CMK (cell line): ENCODE results near the gene MYO9B.
A peak's percentile ranks its signal among the peaks of the same experiment; 100 is the strongest.
"Not testable (repeated sequence)": the region's sequence is repeated elsewhere in the genome, so short reads cannot be mapped to it uniquely, and the experiment has no call there.

Source experiments
- DNase-seq: peaks from one replicate; pipeline ENCODE4 v3.0.0-alpha.2; 2010; ENCODE audit warnings: low read depth

Gene MYO9B

DNA sequence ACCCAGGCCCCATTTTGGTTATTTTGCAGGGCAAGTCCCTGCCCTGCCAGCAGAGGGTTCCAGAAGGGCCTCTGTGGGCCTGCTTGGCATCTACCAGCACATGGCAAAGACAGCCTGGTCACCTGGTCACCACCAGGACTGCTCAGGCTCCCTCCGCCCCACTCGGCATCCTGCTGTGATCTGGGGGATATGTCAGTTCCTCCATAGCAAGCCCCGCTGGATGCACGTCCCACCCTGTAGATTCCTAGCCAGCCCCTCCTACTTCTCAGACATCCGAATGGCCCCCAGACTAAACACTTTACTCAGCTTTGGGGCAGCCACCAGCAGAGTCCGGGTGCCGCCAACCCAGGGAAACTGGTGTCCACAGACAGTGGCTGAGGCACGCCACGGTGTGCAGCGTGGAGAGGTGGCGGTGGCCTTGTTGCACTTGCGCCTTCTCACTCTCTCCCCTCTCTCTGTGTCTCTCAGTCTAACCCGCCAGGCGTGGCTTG, 107.7 kb downstream of the MYO9B start:
- no peak for DNase-seq

DNA sequence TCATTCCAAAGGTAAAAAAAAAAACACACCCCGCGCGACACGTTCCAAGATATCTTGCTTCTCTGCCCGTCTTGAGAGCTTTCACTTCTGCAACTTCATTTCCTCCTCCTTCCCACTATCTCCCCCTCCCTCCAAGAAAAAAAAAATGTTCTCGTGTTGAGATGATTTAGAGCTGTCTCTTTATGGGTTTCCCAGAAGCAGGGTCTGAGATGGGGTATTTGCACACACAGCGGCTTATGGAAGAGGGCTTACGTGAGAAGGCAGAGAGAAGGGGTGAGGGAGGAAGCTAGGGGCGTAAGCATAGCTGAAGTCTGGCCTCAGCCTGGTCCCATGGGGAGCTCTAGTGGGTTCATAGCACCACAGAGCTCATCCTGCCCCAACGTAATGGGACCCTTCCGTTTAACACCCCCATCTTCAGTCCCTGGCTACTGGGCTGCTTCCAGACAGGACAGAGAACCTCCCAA, 108.3 kb downstream of the MYO9B start:
- no peak for DNase-seq

DNA sequence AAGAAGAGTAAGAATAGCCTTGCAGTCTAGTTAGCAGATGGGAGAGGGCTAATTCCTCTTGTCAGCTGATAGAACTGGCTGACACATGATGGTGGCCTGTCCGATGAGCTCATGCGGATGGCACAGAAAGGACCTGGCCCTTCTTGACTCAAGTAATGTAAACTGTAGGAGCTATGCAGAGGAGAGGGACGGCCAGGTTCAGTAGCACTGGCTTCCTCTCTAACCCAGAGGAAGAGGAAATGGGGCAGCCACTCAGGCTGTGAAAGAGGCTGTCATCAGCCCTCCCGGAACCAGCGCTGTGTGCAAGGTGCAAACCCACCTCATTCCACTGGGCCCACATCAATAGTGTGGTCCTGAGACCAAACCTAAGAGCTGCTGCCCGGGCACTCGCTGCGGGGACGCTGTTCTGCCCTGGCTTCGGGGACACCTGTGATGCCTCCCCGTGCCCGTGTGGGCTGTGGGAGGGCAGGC, 108.8 kb downstream of the MYO9B start:
- no peak for DNase-seq

DNA sequence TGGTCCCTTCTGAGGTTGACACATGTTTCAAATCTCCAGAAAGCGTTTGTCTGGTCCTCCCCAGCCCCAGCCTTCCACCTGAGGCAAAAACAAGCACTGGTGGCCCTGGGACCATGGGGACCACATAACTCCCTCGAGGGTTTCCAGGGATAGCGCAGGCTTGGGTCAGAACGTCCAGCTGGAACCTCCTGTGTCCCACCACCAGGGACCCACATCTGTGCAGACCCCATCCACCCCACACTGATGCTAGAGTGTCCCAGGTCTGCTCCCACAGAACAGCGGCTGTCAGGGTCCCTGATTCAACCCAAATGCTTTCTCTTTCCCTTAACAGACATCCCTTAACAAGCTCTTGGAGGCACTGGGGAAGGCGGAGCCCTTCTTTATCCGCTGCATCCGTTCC, 110.0 kb downstream of the MYO9B start:
- DNase-seq, result no peak

DNA sequence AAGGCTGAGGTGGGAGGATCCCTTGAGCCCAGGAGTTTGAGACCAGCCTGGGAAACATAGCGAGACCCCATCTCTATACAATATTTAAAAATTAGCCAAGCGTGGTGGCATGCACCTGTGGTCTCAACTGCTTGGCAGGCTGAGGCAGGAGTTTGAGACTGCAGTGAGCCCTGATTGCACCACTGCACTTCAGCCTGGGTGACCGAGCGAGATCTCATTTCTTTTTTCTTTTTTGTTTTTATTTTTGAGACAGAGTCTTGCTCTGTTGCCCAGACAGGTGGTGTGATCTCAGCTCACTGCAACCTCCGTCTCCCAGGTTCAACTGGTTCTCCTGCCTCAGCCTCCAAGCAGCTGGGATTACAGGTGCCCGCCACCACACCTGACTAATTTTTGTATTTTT, 116.2 kb downstream of the MYO9B start:
- DNase-seq, result not testable (repeated sequence)

DNA sequence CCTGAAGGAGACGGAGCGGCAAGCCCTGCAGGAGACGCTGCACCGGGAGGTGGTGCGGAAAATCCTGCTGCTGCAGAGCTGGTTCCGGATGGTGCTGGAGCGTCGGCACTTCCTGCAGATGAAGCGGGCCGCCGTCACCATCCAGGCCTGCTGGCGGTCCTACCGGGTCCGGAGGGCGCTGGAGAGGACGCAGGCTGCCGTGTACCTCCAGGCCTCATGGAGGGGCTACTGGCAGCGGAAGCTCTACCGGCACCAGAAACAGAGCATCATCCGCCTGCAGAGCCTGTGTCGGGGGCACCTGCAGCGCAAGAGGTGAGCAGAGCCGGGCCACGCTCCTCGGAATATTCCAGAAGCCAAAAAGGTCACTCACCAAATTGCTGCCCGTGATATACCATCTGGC, 117.2 kb downstream of the MYO9B start:
- no peak for DNase-seq

DNA sequence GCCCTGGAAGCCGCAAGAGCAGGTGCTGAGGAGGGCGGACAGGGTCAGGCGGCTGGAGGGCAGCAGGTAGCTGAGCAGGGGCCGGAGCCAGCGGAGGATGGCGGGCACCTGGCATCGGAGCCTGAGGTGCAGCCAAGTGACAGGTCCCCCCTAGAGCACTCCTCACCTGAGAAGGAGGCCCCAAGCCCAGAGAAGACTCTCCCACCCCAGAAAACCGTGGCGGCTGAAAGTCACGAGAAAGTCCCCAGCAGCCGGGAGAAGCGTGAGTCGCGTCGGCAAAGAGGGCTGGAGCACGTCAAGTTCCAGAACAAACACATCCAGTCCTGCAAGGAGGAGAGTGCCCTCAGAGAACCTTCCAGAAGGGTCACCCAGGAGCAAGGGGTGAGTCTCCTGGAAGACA, 119.0 kb downstream of the MYO9B start:
- DNase-seq, result no peak

DNA sequence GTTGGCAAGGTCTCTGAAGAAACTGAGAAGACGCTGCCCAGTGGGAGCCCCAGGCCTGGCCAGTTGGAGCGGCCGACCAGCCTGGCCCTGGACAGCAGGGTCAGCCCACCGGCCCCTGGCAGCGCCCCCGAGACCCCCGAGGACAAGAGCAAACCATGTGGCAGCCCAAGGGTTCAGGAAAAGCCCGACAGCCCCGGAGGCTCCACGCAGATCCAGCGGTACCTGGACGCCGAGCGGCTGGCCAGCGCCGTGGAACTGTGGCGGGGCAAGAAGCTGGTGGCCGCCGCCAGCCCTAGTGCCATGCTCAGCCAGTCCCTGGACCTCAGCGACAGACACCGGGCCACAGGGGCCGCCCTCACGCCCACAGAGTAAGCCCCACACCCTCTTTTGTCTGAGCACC, 119.5 kb downstream of the MYO9B start:
- DNase-seq, result no peak

DNA sequence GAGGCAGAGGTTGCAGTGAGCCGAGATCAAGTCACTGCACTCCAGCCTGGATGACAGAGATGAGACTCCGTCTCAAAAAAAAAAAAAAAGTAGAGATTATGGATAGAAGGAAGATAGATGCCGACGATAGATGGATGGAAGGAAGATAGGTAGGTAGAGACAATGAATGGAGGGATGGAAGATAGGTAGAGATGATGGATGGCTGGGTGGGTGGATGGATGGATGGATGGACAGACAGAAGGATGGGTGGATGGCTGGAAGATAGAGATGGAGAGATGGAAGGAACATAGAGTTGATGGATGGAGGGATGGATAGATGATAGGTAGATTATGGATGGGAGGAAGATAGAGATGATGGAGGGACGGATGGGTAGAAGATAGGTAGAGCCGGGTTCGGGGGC, 121.0 kb downstream of the MYO9B start:
- DNase-seq, result no peak

DNA sequence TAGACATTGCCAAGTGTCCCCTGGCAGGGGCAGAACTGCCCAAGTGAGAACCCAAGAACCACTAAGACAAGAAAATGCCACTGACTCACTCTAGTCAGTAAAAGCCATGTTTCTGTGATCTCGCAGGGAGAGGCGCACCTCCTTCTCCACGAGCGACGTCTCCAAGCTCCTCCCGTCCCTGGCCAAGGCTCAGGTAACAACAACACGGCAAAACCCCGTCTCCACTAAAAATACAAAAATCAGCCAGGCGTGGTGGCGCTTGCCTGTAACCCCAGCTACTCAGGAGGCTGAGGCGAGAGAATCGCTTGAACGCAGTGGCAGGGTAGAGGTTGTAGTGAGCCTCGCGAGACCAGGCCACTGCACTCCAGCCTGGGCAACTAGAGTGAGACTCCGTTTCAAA, 122.1 kb downstream of the MYO9B start:
- no peak for DNase-seq

DNA sequence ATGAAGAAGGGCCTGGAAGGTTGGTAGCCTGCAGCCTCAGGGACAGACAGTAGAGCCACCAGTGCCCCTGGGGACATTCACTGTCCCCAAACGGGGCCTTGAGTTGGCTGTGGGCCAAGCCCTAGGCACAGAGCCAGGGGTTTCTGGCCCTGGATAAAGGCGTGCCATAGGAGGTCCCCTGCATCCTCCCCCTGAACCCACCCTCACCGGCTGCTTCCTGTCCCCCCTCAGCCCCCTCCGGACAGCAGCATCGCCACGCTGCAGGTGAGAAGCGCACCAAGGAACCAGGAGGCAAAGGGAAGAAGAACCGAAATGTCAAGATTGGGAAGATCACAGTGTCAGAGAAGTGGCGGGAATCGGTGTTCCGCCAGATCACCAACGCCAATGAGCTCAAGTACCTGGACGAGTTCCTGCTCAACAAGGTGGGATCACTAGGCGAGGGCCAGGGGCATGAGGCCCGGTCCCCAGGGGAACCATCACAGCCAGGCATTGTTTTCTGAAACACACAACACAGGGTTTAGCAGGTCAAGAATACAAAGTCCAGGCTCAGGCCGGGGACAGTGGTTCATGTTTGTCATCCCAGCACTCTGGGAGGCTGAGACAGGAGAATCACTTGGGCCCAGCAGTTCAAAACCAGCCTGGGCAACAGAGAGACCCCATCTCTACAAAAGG, 125.0 kb downstream of the MYO9B start:
- no peak for DNase-seq

DNA sequence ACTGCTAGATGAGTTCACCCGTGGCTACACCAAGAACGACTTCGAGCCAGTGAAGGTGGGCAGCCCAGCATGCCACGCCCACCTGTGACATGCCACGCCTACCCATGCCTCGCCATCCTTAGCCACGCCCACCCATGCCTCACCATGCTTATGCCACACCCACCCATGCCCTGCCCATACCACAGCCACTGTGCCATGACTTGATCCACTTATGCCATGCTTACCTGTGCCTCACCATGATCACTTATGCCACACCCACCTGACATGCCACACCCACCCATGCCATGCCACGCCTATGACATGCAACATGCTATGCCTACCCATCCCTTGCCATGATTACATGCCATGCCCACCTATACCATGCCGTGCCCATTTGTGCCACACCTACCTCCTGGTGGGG, 126.7 kb downstream of the MYO9B start:
- DNase-seq, result no peak

DNA sequence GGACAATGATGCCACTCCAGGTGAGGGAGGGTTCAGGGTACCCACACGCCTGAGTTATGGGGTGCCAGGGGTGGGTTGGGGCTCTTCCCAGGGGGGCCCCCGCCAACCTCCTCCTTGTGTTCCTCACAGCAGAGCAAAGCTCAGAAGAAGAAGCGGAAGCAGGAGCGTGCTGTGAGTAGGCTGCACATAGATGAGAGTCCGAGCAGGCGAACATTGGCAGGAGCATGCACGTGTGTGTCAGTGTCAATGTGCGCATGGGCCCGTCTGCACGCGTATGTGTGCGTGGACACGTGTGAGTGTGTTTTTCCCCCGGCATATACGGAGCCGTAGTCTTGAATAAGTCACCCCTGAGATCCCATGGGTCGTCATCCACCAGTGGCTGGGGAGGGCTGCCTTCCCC, 127.1 kb downstream of the MYO9B start:
- DNase-seq, result no peak

DNA sequence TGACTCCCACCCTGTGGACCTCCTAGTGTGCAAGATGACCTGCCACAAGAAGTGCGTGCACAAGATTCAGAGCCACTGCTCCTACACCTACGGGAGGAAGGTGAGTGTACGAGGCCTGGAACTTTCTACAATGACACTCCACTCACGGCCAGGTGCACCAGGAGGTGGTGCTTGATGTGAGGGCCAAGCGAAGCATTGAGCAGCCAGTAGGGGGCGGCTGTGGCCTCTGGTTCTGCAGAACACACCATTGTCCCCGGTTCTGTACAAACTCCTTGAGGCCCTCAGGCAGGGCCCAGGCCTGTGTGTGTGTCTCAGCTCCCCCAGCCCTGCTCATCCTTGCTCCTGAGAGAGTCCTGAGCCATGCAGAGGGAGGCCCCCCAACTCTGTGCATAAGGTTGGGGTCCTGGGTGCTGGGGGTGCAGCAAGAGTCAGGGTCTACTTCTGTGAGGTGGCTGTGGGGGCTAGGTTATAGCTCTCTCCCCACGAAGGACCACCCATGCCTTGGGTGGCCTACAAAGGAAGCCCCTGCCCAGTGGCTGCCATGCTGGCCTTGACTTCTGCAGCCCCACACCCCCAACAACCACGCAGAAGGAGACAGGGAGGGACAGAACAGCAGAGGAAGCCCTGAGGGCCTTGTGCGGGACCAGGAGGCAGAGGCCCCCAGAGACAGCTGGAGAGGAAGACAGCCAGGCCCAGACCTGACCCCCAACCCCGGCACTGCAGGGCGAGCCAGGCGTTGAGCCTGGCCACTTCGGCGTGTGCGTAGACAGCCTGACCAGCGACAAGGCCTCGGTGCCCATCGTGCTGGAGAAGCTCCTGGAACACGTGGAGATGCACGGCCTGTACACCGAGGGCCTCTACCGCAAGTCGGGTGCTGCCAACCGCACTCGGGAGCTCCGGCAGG, 129.9 kb downstream of the MYO9B start:
- DNase-seq, result no peak

DNA sequence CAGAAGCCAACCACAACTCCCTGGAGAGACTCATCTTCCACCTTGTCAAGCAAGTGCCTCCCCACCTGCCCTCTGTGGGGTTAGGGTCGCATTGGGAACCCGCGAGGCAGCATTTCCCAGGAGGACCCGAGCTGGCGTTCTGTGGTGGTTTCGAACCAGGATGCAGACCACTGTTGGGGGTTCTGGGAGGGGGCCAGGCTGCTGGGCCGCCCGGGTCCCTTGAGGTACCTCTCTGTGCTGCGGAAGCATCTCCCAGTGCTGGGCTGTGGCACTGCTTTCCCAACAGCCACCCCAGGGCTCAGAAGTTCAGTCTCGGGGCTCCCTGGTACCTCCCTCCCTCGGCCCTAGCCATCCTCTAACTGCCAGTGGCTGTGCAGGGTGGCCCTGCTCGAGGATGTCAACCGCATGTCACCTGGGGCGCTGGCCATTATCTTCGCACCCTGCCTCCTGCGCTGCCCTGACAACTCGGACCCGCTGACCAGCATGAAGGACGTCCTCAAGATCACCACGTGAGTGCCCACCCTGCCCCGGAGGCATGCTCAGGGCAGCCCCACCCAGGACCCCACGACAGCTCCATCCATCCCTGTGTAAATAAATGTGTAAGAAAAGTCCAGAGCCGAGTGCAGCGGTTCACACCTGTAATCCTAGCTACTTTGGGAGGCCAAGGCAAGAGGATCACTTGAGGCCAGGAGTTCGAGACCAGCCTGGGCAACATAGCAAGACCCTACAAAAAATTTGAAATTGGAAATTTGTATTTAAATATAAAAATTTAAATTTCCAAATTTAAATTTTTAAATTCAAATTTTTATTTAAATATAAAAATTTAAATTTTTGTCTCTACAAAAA, 131.4 kb downstream of the MYO9B start:
- no peak for DNase-seq

DNA sequence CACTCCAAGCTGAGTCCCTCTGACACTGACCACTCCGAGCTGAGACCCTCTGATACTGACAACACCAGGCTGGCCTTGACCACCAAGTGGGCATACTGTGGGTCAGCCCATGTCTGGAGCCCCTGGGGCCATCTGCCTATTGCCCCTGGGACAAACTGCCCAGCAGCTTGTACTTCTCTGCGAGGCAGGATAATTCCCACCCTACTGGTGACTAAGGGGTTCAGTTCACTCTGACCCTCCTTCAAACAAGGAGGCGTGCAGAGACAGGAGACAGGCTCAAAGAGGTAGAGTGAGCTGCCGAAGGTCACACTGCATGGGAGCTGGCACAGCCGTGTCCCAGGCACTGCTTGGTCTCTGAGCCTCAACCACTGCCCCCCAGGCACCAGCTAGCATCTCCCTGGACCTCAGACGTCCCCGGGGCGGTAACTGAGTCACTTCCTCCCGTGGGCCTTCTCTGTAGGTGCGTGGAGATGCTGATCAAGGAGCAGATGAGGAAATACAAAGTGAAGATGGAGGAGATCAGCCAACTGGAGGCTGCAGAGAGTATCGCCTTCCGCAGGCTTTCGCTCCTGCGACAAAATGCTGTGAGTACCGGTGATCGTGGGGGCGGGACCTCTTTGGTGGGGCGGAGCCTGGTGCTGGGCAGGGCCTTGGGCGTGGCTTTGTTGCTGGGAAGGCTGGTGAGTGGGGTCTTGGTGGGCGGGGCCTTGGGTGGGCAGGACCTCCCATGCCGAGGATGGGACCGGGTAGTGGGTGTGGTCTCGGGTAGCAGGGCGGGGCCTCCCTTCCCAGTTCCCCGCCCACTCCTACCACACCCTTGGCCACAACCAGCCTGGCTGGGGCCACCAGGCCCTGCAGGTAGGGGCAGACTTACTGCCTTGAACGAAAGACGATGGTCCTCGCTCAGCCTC, 133.8 kb downstream of the MYO9B start:
- peak; percentile 76 for DNase-seq

DNA sequence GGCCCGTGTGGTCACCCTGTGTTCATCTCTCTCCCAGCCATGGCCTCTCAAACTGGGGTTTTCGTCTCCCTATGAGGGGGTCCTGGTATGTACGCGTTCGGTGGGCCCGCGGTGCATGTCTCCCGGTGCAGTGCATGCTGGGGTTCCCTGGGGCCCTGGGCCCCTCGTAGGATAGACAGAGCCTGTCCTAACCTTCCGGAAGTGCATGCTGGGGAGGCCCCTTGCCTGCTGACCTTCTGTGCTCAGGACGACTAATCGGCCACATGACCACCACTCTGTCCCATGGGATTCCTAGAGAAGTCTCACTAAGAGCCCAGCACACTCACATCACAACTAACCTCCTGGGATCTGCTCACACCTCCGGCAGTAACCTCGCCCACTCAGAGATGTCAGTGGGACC, 134.7 kb downstream of the MYO9B start:
- DNase-seq, result no peak

DNA sequence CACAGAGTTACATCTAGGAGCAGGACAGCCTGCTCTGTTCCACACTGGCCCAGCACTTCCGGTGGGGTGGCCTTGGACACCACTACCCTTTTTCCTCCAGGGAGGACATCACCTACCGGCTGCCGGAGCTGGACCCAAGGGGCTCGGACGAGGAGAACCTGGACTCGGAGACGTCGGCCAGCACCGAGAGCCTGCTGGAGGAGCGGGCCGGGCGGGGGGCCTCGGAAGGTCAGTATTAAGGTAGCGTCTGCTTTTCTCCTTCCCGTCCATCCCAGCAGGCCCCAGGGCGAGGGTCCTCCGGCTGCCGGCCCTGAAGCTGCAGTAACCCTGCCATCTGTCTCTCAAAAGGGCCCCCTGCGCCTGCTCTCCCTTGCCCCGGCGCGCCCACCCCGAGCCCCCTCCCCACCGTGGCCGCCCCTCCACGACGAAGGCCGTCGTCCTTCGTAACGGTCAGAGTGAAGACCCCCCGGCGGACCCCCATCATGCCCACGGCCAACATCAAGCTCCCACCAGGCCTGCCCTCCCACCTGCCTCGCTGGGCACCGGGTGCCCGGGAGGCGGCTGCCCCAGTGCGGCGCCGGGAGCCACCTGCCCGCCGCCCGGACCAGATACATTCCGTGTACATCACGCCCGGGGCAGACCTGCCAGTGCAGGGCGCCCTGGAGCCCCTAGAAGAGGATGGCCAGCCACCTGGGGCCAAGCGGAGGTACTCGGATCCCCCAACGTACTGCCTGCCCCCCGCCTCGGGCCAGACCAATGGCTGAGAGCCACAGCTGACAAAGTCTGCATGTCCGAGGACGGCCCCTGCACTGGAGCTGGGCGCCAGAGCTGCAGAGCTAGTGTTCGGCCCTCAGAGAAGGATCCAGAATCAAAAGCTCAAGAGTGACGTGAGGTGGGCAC, 136.2 kb downstream of the MYO9B start:
- DNase-seq, result no peak

DNA sequence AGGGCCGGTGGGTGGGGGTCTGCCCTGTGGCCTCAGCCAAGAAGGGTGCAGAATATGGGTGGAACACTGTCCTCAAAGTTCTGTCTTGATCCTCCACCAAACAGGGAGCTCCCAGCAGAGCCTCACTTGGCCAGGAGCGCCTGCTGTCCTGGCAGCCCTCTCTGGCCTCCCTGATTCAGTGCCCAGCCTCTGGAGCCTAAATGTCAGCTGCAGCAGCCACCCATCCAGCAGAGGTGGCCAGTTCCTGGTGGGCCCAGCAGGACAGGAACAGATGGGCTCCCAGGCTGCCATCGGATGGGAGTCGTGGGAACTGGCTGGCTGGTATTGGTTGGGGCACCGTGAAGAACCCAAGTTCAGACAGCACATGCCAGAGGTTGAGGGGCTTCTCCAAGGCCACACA, 137.8 kb downstream of the MYO9B start:
- DNase-seq, result no peak

DNA sequence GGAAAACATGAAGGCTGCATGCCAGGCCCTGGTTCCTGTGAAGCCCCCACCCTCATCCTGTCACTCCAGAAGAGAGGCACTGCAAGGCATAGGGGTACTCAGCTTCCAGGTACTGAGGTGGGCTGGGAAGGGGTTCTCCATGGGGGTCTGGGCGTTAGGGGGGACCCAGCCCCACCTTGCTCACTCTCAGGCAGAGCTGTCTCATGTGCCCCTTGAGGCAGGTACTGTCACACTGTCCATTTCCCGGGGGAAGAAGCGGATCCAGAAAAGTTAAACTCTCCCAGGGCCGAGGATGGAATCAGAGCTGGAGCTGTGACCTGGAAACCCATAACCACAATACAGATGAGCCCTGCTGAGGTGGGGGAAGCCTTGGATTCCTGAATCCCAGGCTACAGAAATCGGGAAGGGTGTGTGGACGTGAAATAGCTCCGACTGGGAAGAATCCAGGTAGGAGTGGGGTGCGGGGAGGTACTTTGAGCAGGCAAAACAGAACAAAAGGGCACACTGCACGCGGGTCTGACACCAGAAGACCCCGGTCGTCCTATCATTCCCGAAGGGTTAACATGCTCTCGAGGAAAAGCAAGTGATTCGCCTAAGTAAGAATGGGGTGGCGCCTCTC, 139.0 kb downstream of the MYO9B start:
- DNase-seq, result no peak
